DND-41 (cell line): ENCODE measurements around the gene MISFA.

Experiments used
- CTCF ChIP-seq: IDR thresholded peaks from 2 replicates; pipeline ENCODE4 v1.5.1; 2012; ENCODE audit warnings: borderline replicate concordance, low read length, moderate library complexity, mild to moderate bottlenecking; ENCODE audit not compliant: poor library complexity, severe bottlenecking; ENCODE audit errors: extremely low read depth
- EZH2 ChIP-seq: IDR thresholded peaks from 3 replicates; pipeline ENCODE4 v1.6.1; 2012; ENCODE audit warnings: borderline replicate concordance, low read depth, mild to moderate bottlenecking, moderate library complexity, low read length, inconsistent platforms; ENCODE audit not compliant: severe bottlenecking

GRCh38 chr11:18567081-18567480 lies 32.5 kb upstream of the MISFA start:
- TF ChIP-seq CTCF = no peak
- no peak for TF ChIP-seq EZH2
